Measurements from ENCODE around the gene ADGRA3. TPM values are rescaled to one million over a fixed set of nuclear protein-coding genes. Genes with fewer than 3 reads are reported as not detected.
"Not testable (repeated sequence)": the region's sequence is repeated elsewhere in the genome, so short reads cannot be mapped to it uniquely, and the experiment has no call there.

Gene ADGRA3
- total RNA-seq, 2 donors from 2014 or later = 27.8 to 28.3 TPM

- Histone ChIP-seq H3K4me3 (no peak overlapping the region), H3K27ac (no peak overlapping the region), H3K4me1 (peaks cover 0 to 20% of the 10 kb centered on the region in 2 donors), H3K9me3 (no peaks in the 10 kb centered on the region), H3K36me3 (no peaks in the 10 kb centered on the region), H3K27me3 (no peaks in the 10 kb centered on the region)
- no peak for TF ChIP-seq CTCF (IDR thresholded peaks at IDR 0.05)
- DNase-seq (ENCODE audit: low spot score) = no peak
These were observed 37.4 kb downstream of the ADGRA3 start for GRCh38 chr4:22478426-22478825.

- no peaks in the 10 kb centered on the region for H3K27me3 ChIP-seq
- DNase-seq (ENCODE audit: low spot score) = no peak
- TF ChIP-seq CTCF (IDR thresholded peaks at IDR 0.05) = no peak
- no peaks in the 10 kb centered on the region for H3K9me3 ChIP-seq
- no peak overlapping the region for H3K4me3 ChIP-seq
- peaks cover 3% of the 10 kb centered on the region for H3K36me3 ChIP-seq
- no peak overlapping the region for H3K27ac ChIP-seq
- H3K4me1 ChIP-seq = peaks cover 0 to 14% of the 10 kb centered on the region in 2 donors
These were observed 38.1 kb downstream of the ADGRA3 start for GRCh38 chr4:22477813-22478182.

GRCh38 chr4:22477136-22477812, 38.6 kb downstream of the ADGRA3 start:
- H3K27me3 ChIP-seq = no peaks in the 10 kb centered on the region
- peaks cover 4% of the 10 kb centered on the region for H3K36me3 ChIP-seq
- no peaks in the 10 kb centered on the region for H3K9me3 ChIP-seq
- DNase-seq (ENCODE audit: low spot score) = no peak
- H3K4me1 ChIP-seq = peaks cover 0 to 13% of the 10 kb centered on the region in 2 donors
- H3K4me3 ChIP-seq = no peak overlapping the region
- TF ChIP-seq CTCF (IDR thresholded peaks at IDR 0.05) = no peak
- no peak overlapping the region for H3K27ac ChIP-seq

- Histone ChIP-seq H3K4me1 (peaks cover 0 to 24% of the 10 kb centered on the region in 2 donors), H3K27ac (no peak overlapping the region), H3K27me3 (no peaks in the 10 kb centered on the region), H3K36me3 (peaks cover 4% of the 10 kb centered on the region), H3K4me3 (no peak overlapping the region), H3K9me3 (no peaks in the 10 kb centered on the region)
- TF ChIP-seq CTCF (IDR thresholded peaks at IDR 0.05) = no peak
- no peak for DNase-seq (ENCODE audit: low spot score)
These were observed 39.9 kb downstream of the ADGRA3 start for GRCh38 chr4:22476011-22476410.

- peaks cover 0 to 30% of the 10 kb centered on the region in 2 donors for H3K4me1 ChIP-seq
- not testable (repeated sequence) for H3K27ac ChIP-seq; DNase-seq (ENCODE audit: low spot score); H3K27me3 ChIP-seq; H3K4me3 ChIP-seq; H3K36me3 ChIP-seq; H3K9me3 ChIP-seq
These were observed 40.6 kb downstream of the ADGRA3 start for GRCh38 chr4:22475311-22475646.

- no peak overlapping the region for H3K4me3 ChIP-seq
- no peak overlapping the region for H3K27ac ChIP-seq
- H3K9me3 ChIP-seq = no peaks in the 10 kb centered on the region
- H3K27me3 ChIP-seq = no peaks in the 10 kb centered on the region
- H3K36me3 ChIP-seq = peaks cover 4% of the 10 kb centered on the region
- DNase-seq (ENCODE audit: low spot score) = no peak
- peaks cover 0 to 30% of the 10 kb centered on the region in 2 donors for H3K4me1 ChIP-seq
- TF ChIP-seq CTCF (IDR thresholded peaks at IDR 0.05) = no peak
These were observed 41.1 kb downstream of the ADGRA3 start for GRCh38 chr4:22474636-22475310.

All from right atrium auricular region (tissue), 2 donors.